ENCODE measurements around the gene PITPNB. TPM values are rescaled to one million over a fixed set of nuclear protein-coding genes. Genes with fewer than 3 reads are reported as not detected.

The PITPNB gene
- total and polyA plus RNA-seq, 2 of the 13 experiments (the other 11 are each of a cell fraction or from before 2014, with no cell fraction given), result 17.0 to 30.1 TPM

- TF ChIP-seq CBX5 (CRISPR knock-in tag; IDR thresholded peaks at IDR 0.05; ENCODE audit: borderline replicate concordance) (no peak; the same call in 1 of the 2 replicates), ONECUT2 (CRISPR knock-in tag; IDR thresholded peaks at IDR 0.05) (no peak), MYPOP (CRISPR knock-in tag; IDR thresholded peaks at IDR 0.05) (no peak; the same call in 1 of the 2 replicates), HOXA9 (CRISPR knock-in tag; IDR thresholded peaks at IDR 0.05; ENCODE audit: borderline replicate concordance) (no peak), ZFY (CRISPR knock-in tag; IDR thresholded peaks at IDR 0.05) (peak; percentile 69), SOX13 (IDR thresholded peaks at IDR 0.05) (no peak), SOX13 (CRISPR knock-in tag; conservative IDR thresholded peaks at IDR 0.05 in 1 of 2, IDR thresholded peaks at IDR 0.05 in 1 of 2) (no peak), MBNL3 (CRISPR knock-in tag; conservative IDR thresholded peaks at IDR 0.05) (no peak), STAT6 (CRISPR knock-in tag; IDR thresholded peaks at IDR 0.05; ENCODE audit: borderline replicate concordance) (no peak; the same call in 1 of the 2 replicates), TEAD2 (CRISPR knock-in tag; IDR thresholded peaks at IDR 0.05) (no peak), PCBP2 (optimal IDR thresholded peaks at IDR 0.05; ENCODE audit: low read depth, low read length, poor library complexity, severe bottlenecking) (no peak), ZNF503 (CRISPR knock-in tag; IDR thresholded peaks at IDR 0.05) (no peak), ZNF772 (CRISPR knock-in tag; IDR thresholded peaks at IDR 0.05) (no peak), CCAR2 (optimal IDR thresholded peaks at IDR 0.05; ENCODE audit: low read depth, low read length) (no peak), ZBTB21 (CRISPR knock-in tag; IDR thresholded peaks at IDR 0.05) (no peak), TBX2 (CRISPR knock-in tag; IDR thresholded peaks at IDR 0.05; ENCODE audit: borderline replicate concordance) (peak; percentile 51), IRF1 (CRISPR knock-in tag; IDR thresholded peaks at IDR 0.05; ENCODE audit: low read depth) (no peak), ZBTB14 (CRISPR knock-in tag; IDR thresholded peaks at IDR 0.05) (no peak), GTF2F1 (IDR thresholded peaks at IDR 0.05; ENCODE audit: low read length) (no peak), POLR2AphosphoS5 (IDR thresholded peaks at IDR 0.05; ENCODE audit: low read depth, low read length) (peak; percentile 93), MAFF (IDR thresholded peaks at IDR 0.05; ENCODE audit: low read depth, low read length) (no peak), ATF7 (IDR thresholded peaks at IDR 0.05) (no peak), ATF7 (CRISPR knock-in tag; IDR thresholded peaks at IDR 0.05) (no peak)
Observed at GRCh38 chr22:27919222-27919941, at the start of gene PITPNB (continued).
